Glutamatergic neuron (in vitro differentiated cells): ENCODE results near the gene UGT1A10. TPM values are rescaled to one million over a fixed set of nuclear protein-coding genes. Genes with fewer than 3 reads are reported as not detected.
"Not testable (repeated sequence)": the region's sequence is repeated elsewhere in the genome, so short reads cannot be mapped to it uniquely, and the experiment has no call there.

Experiments used
- DNase-seq: peaks from one replicate; pipeline ENCODE4 v3.0.0; 2022
- H3K27ac Mint-ChIP-seq: one replicate; pipeline ENCODE4 v1.8.0; 2020; ENCODE audit warnings: mild to moderate bottlenecking, mixed read lengths, inconsistent platforms; ENCODE audit not compliant: unreplicated experiment
- H3K27me3 Mint-ChIP-seq: one replicate; pipeline ENCODE4 v1.8.0; 2020; ENCODE audit warnings: mild to moderate bottlenecking, moderate library complexity, mixed read lengths, inconsistent platforms; ENCODE audit not compliant: unreplicated experiment
- H3K36me3 Mint-ChIP-seq: one replicate; pipeline ENCODE4 v1.8.0; 2020; ENCODE audit warnings: mild to moderate bottlenecking, mixed read lengths, inconsistent platforms; ENCODE audit not compliant: unreplicated experiment
- H3K4me1 Mint-ChIP-seq: one replicate; pipeline ENCODE4 v1.8.0; 2020; ENCODE audit warnings: mild to moderate bottlenecking, low read depth, mixed read lengths, inconsistent platforms; ENCODE audit not compliant: unreplicated experiment
- H3K4me3 Mint-ChIP-seq: one replicate; pipeline ENCODE4 v1.8.0; 2020; ENCODE audit warnings: mild to moderate bottlenecking, mixed read lengths, inconsistent platforms; ENCODE audit not compliant: unreplicated experiment
- H3K9me3 Mint-ChIP-seq: one replicate; pipeline ENCODE4 v1.8.0; 2020; ENCODE audit warnings: mild to moderate bottlenecking, moderate library complexity, mixed read lengths, inconsistent platforms; ENCODE audit not compliant: unreplicated experiment
- total RNA-seq: library from RNA; stranded (reverse); fragmentation: NEBNext Ultra II Directional; extraction: Animal tissue kit (Norgen Biotek cat#: 25700); gene quantifications from one replicate; pipeline ENCODE4 v1.2.1, GENCODE V29; 2021; ENCODE audit not compliant: unreplicated experiment
- TF ChIP-seq, protein P1 (sequence below): fragments of 200-600 bp; sonication (generic); IDR thresholded peaks from one replicate; pipeline ENCODE4 v1.5.0; 2021; ENCODE audit not compliant: partially characterized antibody, unreplicated experiment

The UGT1A10 gene
- total RNA-seq, 1 donor from 2014 or later: not detected

GRCh38 chr2:233712611-233713261 lies 76.5 kb downstream of the UGT1A10 start, which contains the start of gene UGT1A5:
Gene UGT1A5 (plus strand): TSS chr2:233712907. CDS start chr2:233712992, 85 bp downstream.
- no peak within 1 kb of the TSS for H3K27ac Mint-ChIP-seq
- H3K27me3 Mint-ChIP-seq: peaks cover 1% of the 10 kb centered on the region
- DNase-seq: no peak
- H3K36me3 Mint-ChIP-seq: no peaks in the 10 kb centered on the region
- no peaks in the 10 kb centered on the region for H3K4me1 Mint-ChIP-seq
- no peaks in the 10 kb centered on the region for H3K9me3 Mint-ChIP-seq
- TF ChIP-seq, protein P1, sequence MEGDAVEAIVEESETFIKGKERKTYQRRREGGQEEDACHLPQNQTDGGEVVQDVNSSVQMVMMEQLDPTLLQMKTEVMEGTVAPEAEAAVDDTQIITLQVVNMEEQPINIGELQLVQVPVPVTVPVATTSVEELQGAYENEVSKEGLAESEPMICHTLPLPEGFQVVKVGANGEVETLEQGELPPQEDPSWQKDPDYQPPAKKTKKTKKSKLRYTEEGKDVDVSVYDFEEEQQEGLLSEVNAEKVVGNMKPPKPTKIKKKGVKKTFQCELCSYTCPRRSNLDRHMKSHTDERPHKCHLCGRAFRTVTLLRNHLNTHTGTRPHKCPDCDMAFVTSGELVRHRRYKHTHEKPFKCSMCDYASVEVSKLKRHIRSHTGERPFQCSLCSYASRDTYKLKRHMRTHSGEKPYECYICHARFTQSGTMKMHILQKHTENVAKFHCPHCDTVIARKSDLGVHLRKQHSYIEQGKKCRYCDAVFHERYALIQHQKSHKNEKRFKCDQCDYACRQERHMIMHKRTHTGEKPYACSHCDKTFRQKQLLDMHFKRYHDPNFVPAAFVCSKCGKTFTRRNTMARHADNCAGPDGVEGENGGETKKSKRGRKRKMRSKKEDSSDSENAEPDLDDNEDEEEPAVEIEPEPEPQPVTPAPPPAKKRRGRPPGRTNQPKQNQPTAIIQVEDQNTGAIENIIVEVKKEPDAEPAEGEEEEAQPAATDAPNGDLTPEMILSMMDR: no peak
- H3K4me3 Mint-ChIP-seq: no peak within 1 kb of the TSS

GRCh38 chr2:233713262-233713615 lies 77.0 kb downstream of the UGT1A10 start:
- no peaks in the 10 kb centered on the region for H3K9me3 Mint-ChIP-seq
- TF ChIP-seq, protein P1: no peak
- DNase-seq: no peak
- H3K4me1 Mint-ChIP-seq: no peaks in the 10 kb centered on the region
- H3K4me3 Mint-ChIP-seq: no peak overlapping the region
- H3K36me3 Mint-ChIP-seq: no peaks in the 10 kb centered on the region
- H3K27me3 Mint-ChIP-seq: peaks cover 1% of the 10 kb centered on the region
- no peak overlapping the region for H3K27ac Mint-ChIP-seq

GRCh38 chr2:233714121-233714520 lies 77.9 kb downstream of the UGT1A10 start:
- Mint-ChIP-seq H3K4me1 (no peaks in the 10 kb centered on the region), H3K4me3 (no peak overlapping the region), H3K9me3 (no peaks in the 10 kb centered on the region)

GRCh38 chr2:233718552-233718951 lies 82.3 kb downstream of the UGT1A10 start, which contains the start of gene UGT1A4:
Gene UGT1A4 (plus strand): TSS chr2:233718736. CDS start chr2:233718821, 85 bp downstream.
- Mint-ChIP-seq H3K4me3 (no peak within 1 kb of the TSS), H3K27ac (no peak within 1 kb of the TSS), H3K27me3 (no peaks in the 10 kb centered on the region), H3K4me1 (no peaks in the 10 kb centered on the region), H3K36me3 (no peaks in the 10 kb centered on the region), H3K9me3 (no peaks in the 10 kb centered on the region)
- DNase-seq: no peak
- TF ChIP-seq, protein P1: no peak

More at GRCh38 chr2:233714121-233714520, 77.9 kb downstream of the UGT1A10 start:
- no peak for DNase-seq
- TF ChIP-seq, protein P1: no peak
- no peaks in the 10 kb centered on the region for H3K36me3 Mint-ChIP-seq
- no peak overlapping the region for H3K27ac Mint-ChIP-seq
- peaks cover 1% of the 10 kb centered on the region for H3K27me3 Mint-ChIP-seq

- DNase-seq: no peak
- no peaks in the 10 kb centered on the region for H3K9me3 Mint-ChIP-seq
- TF ChIP-seq, protein P1: no peak
- H3K27me3 Mint-ChIP-seq: no peaks in the 10 kb centered on the region
- H3K4me1 Mint-ChIP-seq: no peaks in the 10 kb centered on the region
- no peak within 1 kb of the TSS for H3K4me3 Mint-ChIP-seq
- peaks cover 5% of the 10 kb centered on the region for H3K36me3 Mint-ChIP-seq
- no peak within 1 kb of the TSS for H3K27ac Mint-ChIP-seq
Observed at GRCh38 chr2:233728723-233729301, 92.6 kb downstream of the UGT1A10 start, which contains the start of gene UGT1A3. Gene UGT1A3 (plus strand): TSS chr2:233729042. CDS start chr2:233729127, 85 bp downstream.

DNA sequence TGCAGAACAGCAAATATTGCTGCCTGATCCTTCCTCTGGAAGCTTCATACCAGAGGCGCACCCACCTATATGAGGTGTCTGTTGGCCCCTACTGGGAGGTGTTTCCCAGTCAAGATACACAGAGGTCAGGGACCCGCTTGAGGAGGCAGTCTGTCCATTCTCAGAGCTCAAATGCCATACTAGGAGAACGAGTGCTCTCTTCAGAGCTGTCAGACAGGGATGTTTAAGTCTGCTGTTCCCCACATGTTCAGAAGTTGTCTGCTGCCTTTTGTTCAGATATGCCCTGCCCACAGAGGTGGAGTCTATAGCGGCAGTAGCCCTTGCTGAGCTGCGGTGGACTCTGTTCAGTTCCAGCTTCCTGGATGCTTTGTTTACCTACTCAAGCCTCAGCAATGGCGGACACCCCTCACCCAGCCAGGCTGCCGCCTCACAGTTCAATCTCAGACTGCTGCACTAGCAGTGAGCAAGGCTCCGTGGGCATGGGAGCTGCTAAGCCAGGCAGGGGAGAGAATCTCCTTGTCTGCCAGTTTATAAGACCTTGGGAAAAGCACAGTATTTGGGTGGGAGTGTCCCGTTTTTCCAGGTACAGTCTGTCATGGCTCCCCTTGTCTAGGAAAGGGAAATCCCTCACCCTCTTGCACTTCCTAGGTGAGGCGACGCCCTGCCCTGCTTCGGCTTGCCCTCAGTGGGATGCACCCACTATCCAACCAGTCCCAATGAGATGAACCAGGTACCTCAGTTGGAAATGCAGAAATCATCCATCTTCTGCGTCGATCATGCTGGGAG lies 100.8 kb downstream of the UGT1A10 start:
- DNase-seq, H3K4me3 Mint-ChIP-seq, H3K36me3 Mint-ChIP-seq, H3K27ac Mint-ChIP-seq, H3K27me3 Mint-ChIP-seq, H3K9me3 Mint-ChIP-seq, H3K4me1 Mint-ChIP-seq: not testable (repeated sequence)
